Cardiac muscle cell (in vitro differentiated cells and primary cell): ENCODE measurements around the gene SYNJ2BP. TPM values are rescaled to one million over a fixed set of nuclear protein-coding genes. Genes with fewer than 3 reads are reported as not detected.

Experiments used
- DNase-seq, 2 donors: peaks; one replicate each; pipeline versions ENCODE4 v3.0.0 to v3.0.0-alpha.2; 2010 to 2017; ENCODE audit warnings: low read depth in 1 of 2, low spot score in 1 of 2
- H3K27ac ChIP-seq: fragments of 200-600 bp; sonication (generic); 2 replicates; pipeline ENCODE4 v1.5.1; 2016
- H3K27me3 ChIP-seq: fragments of 200-600 bp; sonication (generic); 2 replicates; pipeline ENCODE4 v1.6.0; 2016; ENCODE audit warnings: control low read depth
- H3K36me3 ChIP-seq: fragments of 200-600 bp; sonication (generic); 2 replicates; pipeline ENCODE4 v1.5.1; 2016; ENCODE audit warnings: control low read depth
- H3K4me1 ChIP-seq: fragments of 200-600 bp; sonication (generic); 2 replicates; pipeline ENCODE4 v1.8.1; 2017; ENCODE audit warnings: low read depth, mild to moderate bottlenecking, mixed run types
- H3K4me3 ChIP-seq: fragments of 200-600 bp; sonication (generic); 2 replicates; pipeline ENCODE4 v1.5.1; 2016; ENCODE audit warnings: mild to moderate bottlenecking
- H3K9me3 ChIP-seq: fragments of 200-600 bp; sonication (generic); 2 replicates; pipeline ENCODE4 v1.5.1; 2017; ENCODE audit warnings: low read depth, mild to moderate bottlenecking, control low read depth
- polyA plus RNA-seq: library from polyadenylated mRNA; unstranded; fragments of >200 nt; fragmentation: Nextera tagmentation; extraction: Ambion mirVana; gene quantifications from 2 replicates; pipeline ENCODE4 v1.2.1, GENCODE V29; 2016
- total RNA-seq: library from RNA; depleted of rRNA; stranded (reverse); fragments of >200 nt; gene quantifications from 2 replicates; pipeline ENCODE4 v1.2.3, GENCODE V29; 2016
- TF ChIP-seq, protein P1 (sequence below): IDR thresholded peaks from 2 replicates; pipeline ENCODE4 v1.5.1; 2012; ENCODE audit warnings: low read depth, mild to moderate bottlenecking, low read length

The SYNJ2BP gene
- total RNA-seq (19.2 and 20.0 TPM in 2 replicates), polyA plus RNA-seq (39.3 and 46.8 TPM in 2 replicates)

GRCh38 chr14:70416725-70417349 lies at the start of gene SYNJ2BP:
SYNJ2BP (minus strand) TSS chr14:70417090; CDS start chr14:70416963, 127 bp downstream.
- Histone ChIP-seq H3K27ac (peak within 1 kb of the TSS; percentile 67), H3K9me3 (no peaks in the 10 kb centered on the region), H3K4me1 (peaks cover 5% of the 10 kb centered on the region), H3K36me3 (no peaks in the 10 kb centered on the region), H3K4me3 (peak within 1 kb of the TSS; percentile 87), H3K27me3 (no peaks in the 10 kb centered on the region)
- TF ChIP-seq, protein P1, sequence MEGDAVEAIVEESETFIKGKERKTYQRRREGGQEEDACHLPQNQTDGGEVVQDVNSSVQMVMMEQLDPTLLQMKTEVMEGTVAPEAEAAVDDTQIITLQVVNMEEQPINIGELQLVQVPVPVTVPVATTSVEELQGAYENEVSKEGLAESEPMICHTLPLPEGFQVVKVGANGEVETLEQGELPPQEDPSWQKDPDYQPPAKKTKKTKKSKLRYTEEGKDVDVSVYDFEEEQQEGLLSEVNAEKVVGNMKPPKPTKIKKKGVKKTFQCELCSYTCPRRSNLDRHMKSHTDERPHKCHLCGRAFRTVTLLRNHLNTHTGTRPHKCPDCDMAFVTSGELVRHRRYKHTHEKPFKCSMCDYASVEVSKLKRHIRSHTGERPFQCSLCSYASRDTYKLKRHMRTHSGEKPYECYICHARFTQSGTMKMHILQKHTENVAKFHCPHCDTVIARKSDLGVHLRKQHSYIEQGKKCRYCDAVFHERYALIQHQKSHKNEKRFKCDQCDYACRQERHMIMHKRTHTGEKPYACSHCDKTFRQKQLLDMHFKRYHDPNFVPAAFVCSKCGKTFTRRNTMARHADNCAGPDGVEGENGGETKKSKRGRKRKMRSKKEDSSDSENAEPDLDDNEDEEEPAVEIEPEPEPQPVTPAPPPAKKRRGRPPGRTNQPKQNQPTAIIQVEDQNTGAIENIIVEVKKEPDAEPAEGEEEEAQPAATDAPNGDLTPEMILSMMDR, result no peak
- DNase-seq, result peak; percentile 71 to 81

DNA sequence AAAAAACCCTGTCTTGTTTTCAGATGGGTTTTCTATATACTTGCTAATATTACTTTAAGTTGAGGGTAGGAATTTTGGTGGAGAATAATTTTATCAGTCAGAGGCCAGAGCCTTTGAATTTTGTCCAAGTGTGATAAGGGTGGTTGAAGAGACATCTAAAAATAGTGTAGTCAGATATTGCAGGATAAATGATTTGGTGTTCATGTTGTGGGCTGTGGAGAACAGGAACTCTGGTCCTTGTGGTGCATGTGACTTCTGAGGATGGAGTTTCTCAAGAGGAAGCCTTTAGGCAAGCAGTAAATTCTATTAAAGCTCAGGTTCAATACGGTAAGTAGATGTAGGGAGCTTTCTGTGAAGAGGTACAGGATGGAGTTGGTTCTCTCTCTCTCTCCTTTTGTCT lies 37.8 kb upstream of the SYNJ2BP start:
- no peak for DNase-seq
- no peak overlapping the region for H3K4me3 ChIP-seq
- TF ChIP-seq, protein P1, result no peak
- no peaks in the 10 kb centered on the region for H3K27me3 ChIP-seq
- peaks cover 6% of the 10 kb centered on the region for H3K4me1 ChIP-seq
- H3K36me3 ChIP-seq, result no peaks in the 10 kb centered on the region
- H3K27ac ChIP-seq, result no peak overlapping the region
- H3K9me3 ChIP-seq, result no peaks in the 10 kb centered on the region

- DNase-seq, result no peak
- Histone ChIP-seq H3K9me3 (no peaks in the 10 kb centered on the region), H3K4me1 (peaks cover 6% of the 10 kb centered on the region), H3K27me3 (no peaks in the 10 kb centered on the region), H3K4me3 (no peak within 1 kb of the TSS), H3K27ac (no peak within 1 kb of the TSS), H3K36me3 (no peaks in the 10 kb centered on the region)
- TF ChIP-seq, protein P1, result no peak
Measured at GRCh38 chr14:70451874-70452273, 35.0 kb upstream of the SYNJ2BP start, which contains the start of gene ADAM21. ADAM21 (plus strand) TSS chr14:70452174; CDS start chr14:70457500, 5,326 bp downstream.

GRCh38 chr14:70448633-70449340 lies 31.9 kb upstream of the SYNJ2BP start:
- H3K4me1 ChIP-seq, result no peaks in the 10 kb centered on the region
- no peak overlapping the region for H3K4me3 ChIP-seq
- H3K27ac ChIP-seq, result no peak overlapping the region
- H3K27me3 ChIP-seq, result no peaks in the 10 kb centered on the region
- H3K36me3 ChIP-seq, result no peaks in the 10 kb centered on the region
- peak in 1 of 2 donors; percentile 40 for DNase-seq
- H3K9me3 ChIP-seq, result no peaks in the 10 kb centered on the region
- TF ChIP-seq, protein P1, result no peak

DNA sequence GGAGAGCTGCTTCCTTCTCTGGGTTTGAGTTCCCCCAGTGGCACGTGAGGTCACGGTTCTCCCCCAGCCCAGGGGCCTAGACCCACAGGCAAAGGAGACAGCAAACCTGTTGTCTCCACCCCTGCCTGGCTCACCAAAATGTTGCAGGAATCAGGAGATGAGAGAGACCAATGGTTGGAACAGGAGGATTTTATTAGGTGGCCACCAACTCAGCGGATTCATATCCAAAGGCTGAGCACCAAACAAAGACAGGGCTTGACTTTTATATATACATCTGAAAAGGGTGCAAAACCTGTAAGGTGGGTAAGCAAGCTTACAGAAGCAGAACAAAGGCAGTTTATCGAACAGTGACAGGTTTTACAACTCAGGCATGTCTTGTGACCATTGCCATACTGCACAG lies 25.9 kb upstream of the SYNJ2BP start:
- H3K27ac ChIP-seq, result no peak overlapping the region
- no peaks in the 10 kb centered on the region for H3K27me3 ChIP-seq
- no peaks in the 10 kb centered on the region for H3K36me3 ChIP-seq
- H3K9me3 ChIP-seq, result no peaks in the 10 kb centered on the region
- H3K4me1 ChIP-seq, result no peaks in the 10 kb centered on the region
- DNase-seq, result peak in 1 of 2 donors; percentile 6
- TF ChIP-seq, protein P1, result no peak
- H3K4me3 ChIP-seq, result no peak overlapping the region
